H1 (cell line): Measurements from ENCODE around the gene JPH3. TPM values are rescaled to one million over a fixed set of nuclear protein-coding genes. Genes with fewer than 3 reads are reported as not detected.

Experiments
- CTCF ChIA-PET: fragments of 300-600 bp; sonication (Branson Sonifier 250); formaldehyde crosslinking; loops from one replicate; lab custom pipeline; 2021; ENCODE audit not compliant: partially characterized antibody; lab: Charles Lee
- POLR2A ChIA-PET: fragments of 300-600 bp; sonication (Branson Sonifier 250); formaldehyde crosslinking; loops from one replicate; lab custom pipeline; 2021; ENCODE audit warnings: inconsistent platforms; ENCODE audit not compliant: partially characterized antibody; lab: Charles Lee
- DNase-seq, 2 experiments: peaks; one replicate each; pipeline versions ENCODE4 v3.0.0 to v3.0.0-alpha.2; 2010 to 2022; ENCODE audit warnings: low spot score in 2 of 2, low read depth in 1 of 2, mixed read lengths in 1 of 2
- FAIRE-seq: peaks from 2 replicates; lab custom pipeline; 2011; peaks lifted over from hg19 to GRCh38; lab: Jason Lieb, UNC
- H2AFZ ChIP-seq: 2 replicates; pipeline ENCODE4 v1.8.1; 2012; ENCODE audit warnings: low read length, inconsistent platforms
- H2AK5ac ChIP-seq: 2 replicates; pipeline ENCODE4 v1.6.1; 2013; ENCODE audit warnings: low read depth, low read length
- H2BK120ac ChIP-seq: replicated peaks from 2 replicates; pipeline ENCODE3; 2013; ENCODE audit warnings: low read depth, low read length, inconsistent platforms
- H2BK12ac ChIP-seq: 2 replicates; pipeline ENCODE4 v1.6.1; 2013; ENCODE audit warnings: low read depth, low read length
- H2BK15ac ChIP-seq: 2 replicates; pipeline ENCODE4 v1.6.1; 2013; ENCODE audit warnings: low read length
- H2BK20ac ChIP-seq: 2 replicates; pipeline ENCODE4 v1.6.1; 2013; ENCODE audit warnings: low read length
- H2BK5ac ChIP-seq: 2 replicates; pipeline ENCODE4 v1.6.1; 2013; ENCODE audit warnings: low read depth, low read length
- H3K14ac ChIP-seq: 2 replicates; pipeline ENCODE4 v1.6.1; 2013; ENCODE audit warnings: inconsistent platforms; ENCODE audit not compliant: insufficient read length
- H3K18ac ChIP-seq: 2 replicates; pipeline ENCODE4 v1.6.1; 2013; ENCODE audit warnings: low read length; ENCODE audit errors: extremely low read depth
- H3K23ac ChIP-seq: 2 replicates; pipeline ENCODE4 v1.6.1; 2013; ENCODE audit warnings: inconsistent platforms; ENCODE audit not compliant: insufficient read length
- H3K23me2 ChIP-seq: 2 replicates; pipeline ENCODE4 v1.6.1; 2013; ENCODE audit warnings: low read depth, low read length
- H3K27ac ChIP-seq: 2 replicates; pipeline ENCODE4 v1.6.1; 2011; ENCODE audit warnings: low read depth, low read length, inconsistent platforms
- H3K27me3 ChIP-seq, 4 experiments: replicated peaks in 1 of 4; 1 replicate in 1 of 4; 2 replicates in 3 of 4; pipeline versions ENCODE4 v1.6.1 to v1.8.1; 2011 to 2013; ENCODE audit warnings: low read length in 3 of 4, mild to moderate bottlenecking in 3 of 4, inconsistent platforms in 2 of 4, mixed read lengths in 2 of 4, moderate library complexity in 1 of 4; ENCODE audit not compliant: control insufficient read depth in 3 of 4, insufficient read depth in 3 of 4; ENCODE audit errors: extremely low read depth in 1 of 4
- H3K36me3 ChIP-seq, 4 experiments: 2 replicates each; pipeline versions ENCODE4 v1.6.1 to v1.8.1; 2011 to 2013; ENCODE audit warnings: mild to moderate bottlenecking in 4 of 4, low read length in 3 of 4, moderate library complexity in 2 of 4, control low read depth in 1 of 4, inconsistent platforms in 1 of 4; ENCODE audit not compliant: insufficient read depth in 4 of 4, control insufficient read depth in 2 of 4
- H3K4ac ChIP-seq: replicated peaks from 2 replicates; pipeline ENCODE3; 2013; ENCODE audit warnings: low read length, low read depth, mixed read lengths, inconsistent platforms; ENCODE audit not compliant: insufficient read length
- H3K4me1 ChIP-seq, 4 experiments: replicated peaks in 1 of 4; 1 replicate in 1 of 4; 2 replicates in 3 of 4; pipeline versions ENCODE4 v1.6.1 to v1.8.1; 2011 to 2013; ENCODE audit warnings: low read length in 3 of 4, inconsistent platforms in 2 of 4, mixed read lengths in 1 of 4; ENCODE audit not compliant: insufficient read depth in 4 of 4, control insufficient read depth in 3 of 4
- H3K4me2 ChIP-seq, 2 experiments: 2 replicates each; pipeline versions ENCODE4 v1.6.1 to v1.8.1; 2011 to 2013; ENCODE audit warnings: low read depth in 2 of 2, low read length in 2 of 2, control low read depth in 1 of 2, inconsistent platforms in 1 of 2, mild to moderate bottlenecking in 1 of 2; ENCODE audit not compliant: insufficient read depth in 1 of 2
- H3K4me3 ChIP-seq, 4 experiments: fragments of 200-600, 300-600 bp in 1 of 4; sonication (generic), shearing (Covaris generic), sonication (Bioruptor Twin) in 1 of 4; 2 replicates each; pipeline versions ENCODE4 v1.5.1 to v1.8.1; 2011 to 2016; ENCODE audit warnings: low read length in 4 of 4, low read depth in 3 of 4, control low read depth in 2 of 4, inconsistent platforms in 2 of 4, mild to moderate bottlenecking in 2 of 4, mixed read lengths in 1 of 4, moderate library complexity in 1 of 4; ENCODE audit not compliant: insufficient read depth in 2 of 4; ENCODE audit errors: extremely low read depth in 1 of 4
- H3K56ac ChIP-seq: replicated peaks from 2 replicates; pipeline ENCODE3; 2013; ENCODE audit warnings: low read depth, mild to moderate bottlenecking, mixed read lengths, low read length, inconsistent platforms; ENCODE audit not compliant: insufficient read length
- H3K79me1 ChIP-seq: 2 replicates; pipeline ENCODE4 v1.6.1; 2013; ENCODE audit warnings: low read depth, low read length, control low read depth
- H3K79me2 ChIP-seq, 2 experiments: 2 replicates each; pipeline versions ENCODE4 v1.6.1 to v1.8.1; 2012 to 2013; ENCODE audit warnings: low read length in 2 of 2, mild to moderate bottlenecking in 2 of 2, inconsistent platforms in 1 of 2; ENCODE audit not compliant: insufficient read depth in 2 of 2, control insufficient read depth in 1 of 2
- H3K9ac ChIP-seq, 4 experiments: replicated peaks in 1 of 4; 1 replicate in 1 of 4; 2 replicates in 3 of 4; pipeline versions ENCODE4 v1.6.1 to v1.8.1; 2011 to 2013; ENCODE audit warnings: low read depth in 3 of 4, low read length in 3 of 4, control low read depth in 2 of 4, mild to moderate bottlenecking in 2 of 4, moderate library complexity in 2 of 4, inconsistent platforms in 1 of 4; ENCODE audit errors: extremely low read depth in 1 of 4
- H3K9me3 ChIP-seq, 2 experiments: 2 replicates each; pipeline versions ENCODE4 v1.6.1 to v1.8.1; 2012 to 2013; ENCODE audit warnings: mild to moderate bottlenecking in 2 of 2, moderate library complexity in 2 of 2, control low read depth in 1 of 2, inconsistent platforms in 1 of 2, low read depth in 1 of 2, low read length in 1 of 2, mixed read lengths in 1 of 2; ENCODE audit not compliant: insufficient read depth in 2 of 2
- H4K20me1 ChIP-seq, 2 experiments: replicated peaks in 1 of 2; 2 replicates each; pipeline versions ENCODE3 to v1.8.1; 2011 to 2013; ENCODE audit warnings: inconsistent platforms in 2 of 2, low read length in 2 of 2, mild to moderate bottlenecking in 1 of 2; ENCODE audit not compliant: insufficient read depth in 2 of 2, control insufficient read depth in 1 of 2
- H4K5ac ChIP-seq: 2 replicates; pipeline ENCODE4 v1.6.1; 2013; ENCODE audit warnings: low read length, low read depth, mixed read lengths, inconsistent platforms; ENCODE audit not compliant: insufficient read length
- H4K8ac ChIP-seq: 2 replicates; pipeline ENCODE4 v1.8.0; 2013; ENCODE audit warnings: mild to moderate bottlenecking, moderate library complexity, low read length, inconsistent platforms; ENCODE audit not compliant: insufficient read depth; ENCODE audit errors: extremely low read depth
- H4K91ac ChIP-seq: replicated peaks from 2 replicates; pipeline ENCODE3; 2013; ENCODE audit warnings: low read length, mixed read lengths, inconsistent platforms; ENCODE audit not compliant: insufficient read length
- BACH1 ChIP-seq: IDR thresholded peaks from 2 replicates; pipeline ENCODE4 v1.6.1; 2012; ENCODE audit warnings: low read length, improper control_type of control experiment
- CREB1 ChIP-seq: IDR thresholded peaks from 2 replicates; pipeline ENCODE4 v1.6.1; 2012; ENCODE audit warnings: inconsistent platforms
- EGR1 ChIP-seq: IDR thresholded peaks from 2 replicates; pipeline ENCODE4 v1.6.1; 2011; ENCODE audit warnings: low read depth, low read length, borderline replicate concordance
- GTF2F1 ChIP-seq: IDR thresholded peaks from 2 replicates; pipeline ENCODE4 v1.6.1; 2012; ENCODE audit warnings: low read depth, low read length, improper control_type of control experiment, borderline replicate concordance
- HDAC2 ChIP-seq, 2 experiments: fragments of 300-600 bp in 1 of 2; sonication (generic) in 1 of 2; IDR thresholded peaks; 2 replicates each; pipeline ENCODE4 v1.6.1; 2011 to 2012; ENCODE audit warnings: low read depth in 2 of 2, low read length in 2 of 2, mild to moderate bottlenecking in 2 of 2, moderate library complexity in 2 of 2, borderline replicate concordance in 1 of 2, inconsistent platforms in 1 of 2
- JUN ChIP-seq: IDR thresholded peaks from 2 replicates; pipeline ENCODE4 v1.6.1; 2011; ENCODE audit warnings: low read depth, mild to moderate bottlenecking, improper control_type of control experiment, low read length
- JUND ChIP-seq: IDR thresholded peaks from 2 replicates; pipeline ENCODE4 v1.6.1; 2011; ENCODE audit warnings: mild to moderate bottlenecking, improper control_type of control experiment, low read length
- PHF8 ChIP-seq: fragments of 200-600 bp; sonication (generic); conservative IDR thresholded peaks from 2 replicates; pipeline ENCODE4 v1.7.1; 2012; ENCODE audit warnings: low read depth, mild to moderate bottlenecking, inconsistent platforms, low read length, moderate library complexity
- SRF ChIP-seq: IDR thresholded peaks from 2 replicates; pipeline ENCODE4 v1.6.1; 2011; ENCODE audit warnings: mild to moderate bottlenecking, low read depth, low read length, moderate library complexity
- TAF1 ChIP-seq: IDR thresholded peaks from 2 replicates; pipeline ENCODE4 v1.6.1; 2011; ENCODE audit warnings: mild to moderate bottlenecking, low read depth, low read length
- YY1 ChIP-seq: IDR thresholded peaks from 2 replicates; pipeline ENCODE4 v1.6.1; 2011; ENCODE audit warnings: low read depth, mild to moderate bottlenecking, low read length
- WGBS, 2 experiments: shearing (Covaris generic) in 1 of 2; methylation state at CpG; one replicate each; pipeline versions ENCODE4 v1.1.6 to v1.1.7; 2013 to 2015; ENCODE audit warnings: low lambda C conversion rate in 2 of 2, mixed read lengths in 2 of 2, inconsistent platforms in 1 of 2, low coverage in 1 of 2, missing lambda C conversion rate in 1 of 2; ENCODE audit not compliant: insufficient replicate concordance in 2 of 2, insufficient coverage in 1 of 2, insufficient read length in 1 of 2; ENCODE audit errors: extremely low coverage in 1 of 2, missing lambda C conversion rate in 1 of 2; 5-methylcytosine and 5-hydroxymethylcytosine counted together
- polyA plus RNA-seq, 7 experiments: library from polyadenylated mRNA; depleted of rRNA in 3 of 7; stranded (reverse) in 5 of 7; unstranded in 2 of 7; fragments of >200 nt in 5 of 7; fragments of 200-250 nt in 2 of 7; gene quantifications; 1 replicate in 5 of 7; 2 replicates in 1 of 7; 4 replicates in 1 of 7; pipeline versions ENCODE4 v1.2.1 to v1.2.3, GENCODE V29; 2011 to 2013; ENCODE audit warnings: missing spikeins in 2 of 7, mixed read lengths in 2 of 7
- total RNA-seq: library from RNA; stranded (reverse); fragmentation: NEBNext Ultra II Directional; extraction: Animal tissue kit (Norgen Biotek cat#: 25700); gene quantifications from 2 replicates; pipeline ENCODE4 v1.2.1, GENCODE V29; 2021

Gene JPH3
- total and polyA plus RNA-seq, 2 of the 8 experiments (the other 6 are each of a cell fraction or from before 2014, with no cell fraction given): 10.3 to 28.3 TPM

- no peak overlapping the region for H4K91ac ChIP-seq
- peaks cover 0 to 18% of the 10 kb centered on the region in 2 experiments; a peak in 2 of 4 replicates for H3K79me2 ChIP-seq
- H4K5ac ChIP-seq: no peak overlapping the region
- peak overlapping the region in 3 of 4 experiments; percentile 60 to 64 (median 63); a peak in 5 of 7 replicates for H3K9ac ChIP-seq
- H3K27ac ChIP-seq: no peak overlapping the region
- H3K27me3 ChIP-seq: peaks cover 0 to 9% (median 3%) of the 10 kb centered on the region in 4 experiments; a peak in 5 of 7 replicates
- peaks cover 5% of the 10 kb centered on the region for H3K79me1 ChIP-seq
- peak overlapping the region; percentile 72; the same call in 1 of the 2 replicates for H2BK20ac ChIP-seq
- peaks cover 0 to 9% (median 6%) of the 10 kb centered on the region in 4 experiments; a peak in 5 of 7 replicates for H3K4me1 ChIP-seq
- no peak overlapping the region for H3K23ac ChIP-seq
- CTCF ChIA-PET: interaction anchor here (1.6 to 5.7 kb wide), 2 partner anchors 31 to 33 kb away, joined by 4 to 39 read pairs; no protein-coding TSS in a partner anchor
- no peak overlapping the region for H2AK5ac ChIP-seq
- H3K18ac ChIP-seq: peak overlapping the region; percentile 64
- peak overlapping the region; percentile 45; the same call in 1 of the 2 replicates for H4K8ac ChIP-seq
- peak overlapping the region; percentile 87 for H3K4ac ChIP-seq
- POLR2A ChIA-PET: interaction anchor here (1.0 to 1.1 kb wide), 3 partner anchors 16 to 146 kb away, joined by 3 to 4 read pairs (median 3); no protein-coding TSS in a partner anchor
- H3K56ac ChIP-seq: peak overlapping the region; percentile 18
- FAIRE-seq (no peak), DNase-seq (peak in 1 of 2 experiments; percentile 75)
- peak overlapping the region; percentile 75; the same call in 1 of the 2 replicates for H2BK5ac ChIP-seq
- peak overlapping the region; percentile 72; the same call in 1 of the 2 replicates for H2BK15ac ChIP-seq
- no peak overlapping the region for H3K14ac ChIP-seq
- H2AFZ ChIP-seq: no peak overlapping the region
- H3K9me3 ChIP-seq: no peaks in the 10 kb centered on the region
- WGBS, 2 experiments: 1% methylated on average over 65 of the region's 97 CpGs; no CpG with 5 or more reads in 1 of the 2 experiments
- no peaks in the 10 kb centered on the region for H3K36me3 ChIP-seq
- H3K23me2 ChIP-seq: peaks cover 17% of the 10 kb centered on the region
- peak overlapping the region; percentile 69 to 99 for H3K4me2 ChIP-seq
- H2BK12ac ChIP-seq: peak overlapping the region; percentile 60; the same call in 1 of the 2 replicates
- H4K20me1 ChIP-seq: peaks cover 25 to 28% of the 10 kb centered on the region in 2 experiments
- H3K4me3 ChIP-seq: peak overlapping the region; percentile 56 to 98 (median 96)
- H2BK120ac ChIP-seq: peak overlapping the region; percentile 44
- no peak for TF ChIP-seq EGR1
- TF ChIP-seq PHF8: no peak
- TF ChIP-seq CREB1: 0 out of 2 replicates have a peak, but pooled peaks have one; percentile 6
- no peak for TF ChIP-seq GTF2F1
- no peak for TF ChIP-seq SRF
- TF ChIP-seq JUN: no peak
- 0 out of 2 replicates have a peak, but pooled peaks have one; percentile 12 for TF ChIP-seq TAF1
- TF ChIP-seq YY1: 0 out of 2 replicates have a peak, but pooled peaks have one; percentile 33
- TF ChIP-seq HDAC2 (IDR thresholded peaks at IDR 0.05; ENCODE audit: borderline replicate concordance in 1 of 2, low read depth in 2 of 2, low read length in 2 of 2): no peak
- TF ChIP-seq JUND: no peak
- TF ChIP-seq BACH1: no peak
Measured at GRCh38 chr16:87602821-87603683, 744 bp downstream of the JPH3 start.
